DOHH2 (cell line): ENCODE measurements around the gene ARFGEF3.

Experiments used
- EZH2phosphoT487 ChIP-seq: fragments of 200-600 bp; sonication (generic); IDR thresholded peaks from 2 replicates; pipeline ENCODE4 v1.6.1; 2017; ENCODE audit warnings: borderline replicate concordance, mild to moderate bottlenecking, antibody characterized with exemption, low read length, moderate library complexity, mixed read lengths
- TF ChIP-seq, protein P1 (sequence below): fragments of 200-600 bp; sonication (generic); IDR thresholded peaks from one replicate; pipeline ENCODE4 v1.5.1; 2014; ENCODE audit warnings: antibody characterized with exemption, mild to moderate bottlenecking, low read depth, low read length; ENCODE audit not compliant: poor library complexity, severe bottlenecking

DNA sequence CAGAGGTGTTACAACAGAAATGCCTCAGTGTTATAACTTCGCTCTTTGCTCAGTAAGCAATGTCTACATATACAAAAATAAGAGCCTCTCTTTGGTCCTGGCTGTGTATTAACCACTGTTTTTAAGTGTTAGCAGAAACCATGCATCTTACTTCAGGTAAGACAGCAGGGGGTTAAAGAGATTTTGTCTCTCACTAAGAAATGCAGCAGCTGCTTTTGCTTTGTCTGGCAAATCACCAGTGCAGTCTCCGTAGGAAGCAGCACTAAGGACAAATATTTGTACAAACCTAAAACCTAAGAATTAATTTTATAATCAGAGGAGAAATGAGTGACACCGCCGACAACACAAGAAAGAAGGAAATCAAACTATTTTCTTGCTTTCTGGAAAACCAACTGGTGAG is 216.7 kb downstream of the ARFGEF3 start:
- TF ChIP-seq, protein P1, sequence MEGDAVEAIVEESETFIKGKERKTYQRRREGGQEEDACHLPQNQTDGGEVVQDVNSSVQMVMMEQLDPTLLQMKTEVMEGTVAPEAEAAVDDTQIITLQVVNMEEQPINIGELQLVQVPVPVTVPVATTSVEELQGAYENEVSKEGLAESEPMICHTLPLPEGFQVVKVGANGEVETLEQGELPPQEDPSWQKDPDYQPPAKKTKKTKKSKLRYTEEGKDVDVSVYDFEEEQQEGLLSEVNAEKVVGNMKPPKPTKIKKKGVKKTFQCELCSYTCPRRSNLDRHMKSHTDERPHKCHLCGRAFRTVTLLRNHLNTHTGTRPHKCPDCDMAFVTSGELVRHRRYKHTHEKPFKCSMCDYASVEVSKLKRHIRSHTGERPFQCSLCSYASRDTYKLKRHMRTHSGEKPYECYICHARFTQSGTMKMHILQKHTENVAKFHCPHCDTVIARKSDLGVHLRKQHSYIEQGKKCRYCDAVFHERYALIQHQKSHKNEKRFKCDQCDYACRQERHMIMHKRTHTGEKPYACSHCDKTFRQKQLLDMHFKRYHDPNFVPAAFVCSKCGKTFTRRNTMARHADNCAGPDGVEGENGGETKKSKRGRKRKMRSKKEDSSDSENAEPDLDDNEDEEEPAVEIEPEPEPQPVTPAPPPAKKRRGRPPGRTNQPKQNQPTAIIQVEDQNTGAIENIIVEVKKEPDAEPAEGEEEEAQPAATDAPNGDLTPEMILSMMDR = no peak
- TF ChIP-seq EZH2phosphoT487 = no peak
